Forelimb muscle (tissue), 1 donor: ENCODE results near the gene TM4SF1. TPM values are rescaled to one million over a fixed set of nuclear protein-coding genes. Genes with fewer than 3 reads are reported as not detected.

ENCODE experiments used
- DNase-seq: peaks from one replicate; pipeline ENCODE4 v3.0.0-alpha.2; 2013; ENCODE audit warnings: low read depth
- polyA plus RNA-seq: library from polyadenylated mRNA; unstranded; fragments of 120-200 nt; gene quantifications from one replicate; pipeline ENCODE4 v1.2.1, GENCODE V29; 2013; ENCODE audit not compliant: insufficient read length

The TM4SF1 gene
- polyA plus RNA-seq, 1 donor, result 29.0 TPM

GRCh38 chr3:149375501-149376196, 1.8 kb downstream of the TM4SF1 start:
- DNase-seq, result no peak

- no peak for DNase-seq
Measured at GRCh38 chr3:149374793-149375500, 2.5 kb downstream of the TM4SF1 start.

- DNase-seq, result no peak
Measured at GRCh38 chr3:149374391-149374790, 3.1 kb downstream of the TM4SF1 start.

- no peak for DNase-seq
Measured at GRCh38 chr3:149373235-149374125, 4.0 kb downstream of the TM4SF1 start.

- DNase-seq, result no peak
Measured at GRCh38 chr3:149371723-149372114, 5.7 kb downstream of the TM4SF1 start.

GRCh38 chr3:149371001-149371722, 6.3 kb downstream of the TM4SF1 start:
- no peak for DNase-seq

GRCh38 chr3:149369991-149370866, 7.2 kb downstream of the TM4SF1 start:
- no peak for DNase-seq

- DNase-seq, result no peak
Measured at GRCh38 chr3:149368674-149369497, 8.6 kb downstream of the TM4SF1 start.

GRCh38 chr3:149368201-149368673, 9.2 kb downstream of the TM4SF1 start:
- no peak for DNase-seq

- no peak for DNase-seq
Measured at GRCh38 chr3:149366941-149367840, 10.3 kb downstream of the TM4SF1 start.

- no peak for DNase-seq
Measured at GRCh38 chr3:149366031-149366430, 11.4 kb downstream of the TM4SF1 start.

- DNase-seq, result no peak
Measured at GRCh38 chr3:149364624-149365023, 12.8 kb downstream of the TM4SF1 start.

GRCh38 chr3:149363053-149363452, 14.4 kb downstream of the TM4SF1 start:
- no peak for DNase-seq

- no peak for DNase-seq
Measured at GRCh38 chr3:149362366-149362765, 15.1 kb downstream of the TM4SF1 start.

GRCh38 chr3:149356630-149357029, 20.8 kb downstream of the TM4SF1 start:
- no peak for DNase-seq

GRCh38 chr3:149356044-149356592, 21.3 kb downstream of the TM4SF1 start:
- no peak for DNase-seq

GRCh38 chr3:149353581-149354184, 23.8 kb downstream of the TM4SF1 start:
- DNase-seq, result no peak

- DNase-seq, result no peak
Measured at GRCh38 chr3:149352556-149352955, 24.9 kb downstream of the TM4SF1 start.
